Activated naive CD4-positive, alpha-beta T cell treated with anti-CD3 and anti-CD28 coated beads for 36 hours (primary cell): ENCODE results near the gene AKAP7. TPM values are rescaled to one million over a fixed set of nuclear protein-coding genes. Genes with fewer than 3 reads are reported as not detected.
"Not testable (repeated sequence)": the region's sequence is repeated elsewhere in the genome, so short reads cannot be mapped to it uniquely, and the experiment has no call there.

Experiments
- CTCF ChIA-PET: fragments of 350-600 bp; sonication (Branson Sonifier 250); formaldehyde crosslinking; loops from one replicate; lab custom pipeline; 2021; ENCODE audit warnings: antibody characterized with exemption; lab: Charles Lee
- DNase-seq: peaks from one replicate; pipeline ENCODE4 v3.0.0-alpha.2; 2020
- H3K27ac Mint-ChIP-seq: one replicate; pipeline ENCODE4 v1.8.0; 2021; ENCODE audit warnings: mild to moderate bottlenecking, mixed read lengths
- H3K27me3 Mint-ChIP-seq: one replicate; pipeline ENCODE4 v1.8.0; 2021; ENCODE audit warnings: low read depth, mixed read lengths
- H3K36me3 Mint-ChIP-seq: one replicate; pipeline ENCODE4 v1.8.0; 2021; ENCODE audit warnings: low read depth, mixed read lengths
- H3K4me1 Mint-ChIP-seq: one replicate; pipeline ENCODE4 v1.8.0; 2021; ENCODE audit warnings: low read depth, mixed read lengths
- H3K4me3 Mint-ChIP-seq: one replicate; pipeline ENCODE4 v1.8.0; 2021; ENCODE audit warnings: mild to moderate bottlenecking, moderate library complexity, mixed read lengths
- H3K9me3 Mint-ChIP-seq: one replicate; pipeline ENCODE4 v1.8.0; 2021; ENCODE audit warnings: mixed read lengths
- intact Hi-C: fragments of 100-400 bp; cut with micrococcal nuclease; formaldehyde crosslinking; loops from one replicate; pipeline ENCODE4 v1.15.1; 2023
- total RNA-seq, 2 experiments: library from RNA; stranded (reverse); gene quantifications; one replicate each; pipeline ENCODE4 v1.2.3, GENCODE V29; 2021

Gene AKAP7
- 1 to 10 TPM; 7.3 to 7.5 TPM for total RNA-seq

GRCh38 chr6:131135244-131136020 is at the start of gene AKAP7:
Gene AKAP7, plus strand, starts transcription at chr6:131135467. Its CDS starts 297 bp downstream, at chr6:131135764.
- no peaks in the 10 kb centered on the region for H3K27me3 Mint-ChIP-seq
- intact Hi-C loops = loop anchor here (1.0 to 5.0 kb wide), 5 partner anchors 64 to 493 kb away; partner anchors contain the start of genes EPB41L2 and MED23
- DNase-seq = peak; percentile 67
- H3K4me3 Mint-ChIP-seq = peak within 1 kb of the TSS; percentile 85
- peaks cover 1% of the 10 kb centered on the region for H3K36me3 Mint-ChIP-seq
- peaks cover 13% of the 10 kb centered on the region for H3K4me1 Mint-ChIP-seq
- CTCF ChIA-PET = interaction anchor here (1.1 kb wide), 1 partner anchor 14 kb away, joined by 3 read pairs; no protein-coding TSS in a partner anchor
- H3K27ac Mint-ChIP-seq = peak within 1 kb of the TSS; percentile 83
- H3K9me3 Mint-ChIP-seq = no peaks in the 10 kb centered on the region

GRCh38 chr6:131090339-131090738 is 44.9 kb upstream of the AKAP7 start:
- not testable (repeated sequence) for DNase-seq

GRCh38 chr6:131091944-131092343 is 43.3 kb upstream of the AKAP7 start:
- H3K36me3 Mint-ChIP-seq, H3K4me1 Mint-ChIP-seq, H3K27me3 Mint-ChIP-seq, intact Hi-C loops, DNase-seq, H3K4me3 Mint-ChIP-seq, H3K27ac Mint-ChIP-seq, CTCF ChIA-PET: not testable (repeated sequence)
- H3K9me3 Mint-ChIP-seq = peaks cover 11% of the 10 kb centered on the region

More at GRCh38 chr6:131090339-131090738, 44.9 kb upstream of the AKAP7 start:
- H3K4me3 Mint-ChIP-seq, intact Hi-C loops, H3K27ac Mint-ChIP-seq, H3K27me3 Mint-ChIP-seq, H3K36me3 Mint-ChIP-seq, H3K4me1 Mint-ChIP-seq, CTCF ChIA-PET: not testable (repeated sequence)
- H3K9me3 Mint-ChIP-seq = peaks cover 17% of the 10 kb centered on the region

GRCh38 chr6:131093334-131093733 is 41.9 kb upstream of the AKAP7 start:
- H3K36me3 Mint-ChIP-seq = no peaks in the 10 kb centered on the region
- no peak for DNase-seq
- intact Hi-C loops = no loop called here
- CTCF ChIA-PET = no interaction called here
- peaks cover 5% of the 10 kb centered on the region for H3K27me3 Mint-ChIP-seq
- H3K4me3 Mint-ChIP-seq = no peak overlapping the region
- no peak overlapping the region for H3K27ac Mint-ChIP-seq
- no peaks in the 10 kb centered on the region for H3K4me1 Mint-ChIP-seq
- H3K9me3 Mint-ChIP-seq = peaks cover 7% of the 10 kb centered on the region

- no peaks in the 10 kb centered on the region for H3K4me1 Mint-ChIP-seq
- CTCF ChIA-PET = no interaction called here
- no peak overlapping the region for H3K4me3 Mint-ChIP-seq
- H3K27ac Mint-ChIP-seq = no peak overlapping the region
- H3K36me3 Mint-ChIP-seq = no peaks in the 10 kb centered on the region
- no peak for DNase-seq
- intact Hi-C loops = no loop called here
- no peaks in the 10 kb centered on the region for H3K27me3 Mint-ChIP-seq
- peaks cover 9% of the 10 kb centered on the region for H3K9me3 Mint-ChIP-seq
These were observed 38.5 kb upstream of the AKAP7 start for GRCh38 chr6:131096786-131097185.

- Mint-ChIP-seq H3K27ac (no peak overlapping the region), H3K36me3 (no peaks in the 10 kb centered on the region), H3K4me3 (no peak overlapping the region), H3K9me3 (peaks cover 2% of the 10 kb centered on the region), H3K27me3 (no peaks in the 10 kb centered on the region), H3K4me1 (no peaks in the 10 kb centered on the region)
- intact Hi-C loops = no loop called here
- no peak for DNase-seq
- CTCF ChIA-PET = no interaction called here
These were observed 33.2 kb upstream of the AKAP7 start for GRCh38 chr6:131101911-131102680.

- no peak for DNase-seq
- Mint-ChIP-seq H3K4me1 (no peaks in the 10 kb centered on the region), H3K4me3 (no peak overlapping the region), H3K27ac (no peak overlapping the region), H3K36me3 (no peaks in the 10 kb centered on the region), H3K9me3 (peaks cover 2% of the 10 kb centered on the region), H3K27me3 (no peaks in the 10 kb centered on the region)
- CTCF ChIA-PET = interaction anchor here (1.0 kb wide), 1 partner anchor 215 kb away, joined by 3 read pairs; no protein-coding TSS in a partner anchor
- intact Hi-C loops = no loop called here
These were observed 32.0 kb upstream of the AKAP7 start for GRCh38 chr6:131103296-131103695.

GRCh38 chr6:131103901-131104300 is 31.4 kb upstream of the AKAP7 start:
- Mint-ChIP-seq H3K27ac (no peak overlapping the region), H3K4me3 (no peak overlapping the region), H3K36me3 (no peaks in the 10 kb centered on the region), H3K9me3 (peaks cover 2% of the 10 kb centered on the region), H3K4me1 (no peaks in the 10 kb centered on the region), H3K27me3 (no peaks in the 10 kb centered on the region)
- no peak for DNase-seq
- CTCF ChIA-PET = interaction anchor here (1.0 kb wide), 1 partner anchor 216 kb away, joined by 3 read pairs; no protein-coding TSS in a partner anchor
- intact Hi-C loops = no loop called here

- H3K27me3 Mint-ChIP-seq = no peaks in the 10 kb centered on the region
- DNase-seq = no peak
- H3K27ac Mint-ChIP-seq = no peak overlapping the region
- no peaks in the 10 kb centered on the region for H3K4me1 Mint-ChIP-seq
- CTCF ChIA-PET = interaction anchor here (0.8 to 1.6 kb wide), 2 partner anchors 9 to 222 kb away, joined by 3 read pairs; no protein-coding TSS in a partner anchor
- no peaks in the 10 kb centered on the region for H3K36me3 Mint-ChIP-seq
- intact Hi-C loops = no loop called here
- no peaks in the 10 kb centered on the region for H3K9me3 Mint-ChIP-seq
- no peak overlapping the region for H3K4me3 Mint-ChIP-seq
These were observed 28.1 kb upstream of the AKAP7 start for GRCh38 chr6:131107151-131107550.

GRCh38 chr6:131112249-131112648 is 23.0 kb upstream of the AKAP7 start:
- no peaks in the 10 kb centered on the region for H3K4me1 Mint-ChIP-seq
- no peaks in the 10 kb centered on the region for H3K27me3 Mint-ChIP-seq
- H3K4me3 Mint-ChIP-seq = no peak overlapping the region
- no peaks in the 10 kb centered on the region for H3K9me3 Mint-ChIP-seq
- H3K27ac Mint-ChIP-seq = no peak overlapping the region
- DNase-seq = no peak
- intact Hi-C loops = no loop called here
- CTCF ChIA-PET = interaction anchor here (0.7 to 6.4 kb wide), 2 partner anchors 228 to 414 kb away, joined by 3 to 104 read pairs; no protein-coding TSS in a partner anchor
- H3K36me3 Mint-ChIP-seq = no peaks in the 10 kb centered on the region

- no peak overlapping the region for H3K27ac Mint-ChIP-seq
- no peaks in the 10 kb centered on the region for H3K36me3 Mint-ChIP-seq
- no peak for DNase-seq
- CTCF ChIA-PET = interaction anchor here (0.6 to 6.4 kb wide), 6 partner anchors 21 to 245 kb away, joined by 3 to 104 read pairs (median 10); no protein-coding TSS in a partner anchor
- no peaks in the 10 kb centered on the region for H3K9me3 Mint-ChIP-seq
- intact Hi-C loops = loop anchor here (1.0 to 5.0 kb wide), 3 partner anchors 230 to 798 kb away; no protein-coding TSS in a partner anchor
- H3K4me3 Mint-ChIP-seq = no peak overlapping the region
- no peaks in the 10 kb centered on the region for H3K27me3 Mint-ChIP-seq
- H3K4me1 Mint-ChIP-seq = no peaks in the 10 kb centered on the region
These were observed 19.6 kb upstream of the AKAP7 start for GRCh38 chr6:131115651-131116050.

- CTCF ChIA-PET = interaction anchor here (0.5 to 6.4 kb wide), 13 partner anchors 9 to 436 kb away, joined by 3 to 104 read pairs (median 3); no protein-coding TSS in a partner anchor
- Mint-ChIP-seq H3K9me3 (no peaks in the 10 kb centered on the region), H3K4me1 (no peaks in the 10 kb centered on the region), H3K27me3 (no peaks in the 10 kb centered on the region), H3K4me3 (no peak overlapping the region), H3K36me3 (no peaks in the 10 kb centered on the region), H3K27ac (no peak overlapping the region)
- no peak for DNase-seq
- intact Hi-C loops = loop anchor here (1.0 to 5.0 kb wide), 3 partner anchors 231 to 799 kb away; no protein-coding TSS in a partner anchor
These were observed 18.9 kb upstream of the AKAP7 start for GRCh38 chr6:131116321-131116720.
